ENCODE data around the gene PLPP7. TPM values are rescaled to one million over a fixed set of nuclear protein-coding genes. Genes with fewer than 3 reads are reported as not detected.
A peak's percentile ranks its signal among the peaks of the same experiment; 100 is the strongest.
"Not testable (repeated sequence)": the region's sequence is repeated elsewhere in the genome, so short reads cannot be mapped to it uniquely, and the experiment has no call there.

Gene PLPP7
- total and polyA plus RNA-seq, 3 donors from 2014 or later: 8.6 to 29.9 (median 23.9) TPM

GRCh38 chr9:131349881-131350563 lies 60.5 kb downstream of the PLPP7 start:
- peak; percentile 96 for DNase-seq
- no peaks in the 10 kb centered on the region for H3K9me3 ChIP-seq
- no peaks in the 10 kb centered on the region for H3K27me3 ChIP-seq
- peak overlapping the region; percentile 20 to 38 for H3K4me3 ChIP-seq
- 3 to 8% methylated on average over 23 to 27 of the region's 27 CpGs for WGBS, 2 donors
- H3K27ac ChIP-seq: no peak overlapping the region
- intact Hi-C loops (cut with DNase I; ENCODE audit: low total_unique reads): loop anchor here (5.0 kb wide), 1 partner anchor 392 kb away; the partner anchor contains the start of gene RAPGEF1
- H3K4me1 ChIP-seq: no peaks in the 10 kb centered on the region
- no peaks in the 10 kb centered on the region for H3K36me3 ChIP-seq (ENCODE audit: low read depth, missing control alignments)
- TF ChIP-seq CTCF (IDR thresholded peaks at IDR 0.05): peak; percentile 74 to 86 (median 85)
- no peak for TF ChIP-seq POLR2A (IDR thresholded peaks at IDR 0.05)

GRCh38 chr9:131356479-131356878 lies 67.0 kb downstream of the PLPP7 start:
- H3K9me3 ChIP-seq; H3K27ac ChIP-seq; H3K27me3 ChIP-seq; H3K4me1 ChIP-seq; H3K4me3 ChIP-seq; intact Hi-C loops (cut with DNase I; ENCODE audit: low total_unique reads); H3K36me3 ChIP-seq (ENCODE audit: low read depth, missing control alignments): not testable (repeated sequence)
- peak; percentile 65 for DNase-seq
- WGBS, 2 donors: 42 to 50% methylated on average over 5 to 6 of the region's 6 CpGs

GRCh38 chr9:131358556-131358955 lies 69.0 kb downstream of the PLPP7 start:
- Histone ChIP-seq H3K4me1 (no peaks in the 10 kb centered on the region), H3K27me3 (no peaks in the 10 kb centered on the region), H3K36me3 (ENCODE audit: low read depth, missing control alignments) (no peaks in the 10 kb centered on the region), H3K4me3 (no peak overlapping the region), H3K9me3 (no peaks in the 10 kb centered on the region), H3K27ac (no peak overlapping the region)
- intact Hi-C loops (cut with DNase I; ENCODE audit: low total_unique reads): no loop called here
- no peak for DNase-seq
- 85 to 92% methylated on average over 10 of the region's 10 CpGs for WGBS, 2 donors
- no peak for TF ChIP-seq CTCF (IDR thresholded peaks at IDR 0.05)
- TF ChIP-seq POLR2A (IDR thresholded peaks at IDR 0.05): no peak

Other genes starting within 250 kb of the PLPP7 start
- gene AIF1L, start 193.2 kb upstream of the PLPP7 start, total RNA-seq: 10 to 100 TPM in 1 of 2 donors, 1 to 10 TPM in 1; 8.3 to 14.9 TPM
- gene AIF1L, start 193.2 kb upstream of the PLPP7 start, polyA plus RNA-seq (ENCODE audit: insufficient read depth, low read depth, low replicate concordance): 24.6 TPM
- gene NUP214, start 164.1 kb upstream of the PLPP7 start, total RNA-seq: 100 to 1,000 TPM; 190 to 250 TPM
- gene NUP214, start 164.1 kb upstream of the PLPP7 start, polyA plus RNA-seq (ENCODE audit: insufficient read depth, low read depth, low replicate concordance): 237 TPM
- 10 to 100 TPM; 29.7 to 30.8 TPM for gene FAM78A, start 13.2 kb upstream of the PLPP7 start, total RNA-seq
- gene FAM78A, start 13.2 kb upstream of the PLPP7 start, polyA plus RNA-seq (ENCODE audit: insufficient read depth, low read depth, low replicate concordance): 48.0 TPM
- 100 to 1,000 TPM; 175 to 213 TPM for gene PRRC2B, start 104.4 kb downstream of the PLPP7 start, total RNA-seq
- gene PRRC2B, start 104.4 kb downstream of the PLPP7 start, polyA plus RNA-seq (ENCODE audit: insufficient read depth, low read depth, low replicate concordance): 111 TPM
- 100 to 1,000 TPM in 1 of 2 donors, 10 to 100 TPM in 1; 99.7 to 117 TPM for gene POMT1, start 213.2 kb downstream of the PLPP7 start, total RNA-seq
- 118 TPM for gene POMT1, start 213.2 kb downstream of the PLPP7 start, polyA plus RNA-seq (ENCODE audit: insufficient read depth, low read depth, low replicate concordance)
- gene UCK1, start 241.5 kb downstream of the PLPP7 start, total RNA-seq: 10 to 100 TPM; 34.3 to 49.9 TPM
- gene UCK1, start 241.5 kb downstream of the PLPP7 start, polyA plus RNA-seq (ENCODE audit: insufficient read depth, low read depth, low replicate concordance): 41.1 TPM